ENCODE data around the gene HSPBAP1.
"Not testable (repeated sequence)": the region's sequence is repeated elsewhere in the genome, so short reads cannot be mapped to it uniquely, and the experiment has no call there.

HSPBAP1 gene

DNA sequence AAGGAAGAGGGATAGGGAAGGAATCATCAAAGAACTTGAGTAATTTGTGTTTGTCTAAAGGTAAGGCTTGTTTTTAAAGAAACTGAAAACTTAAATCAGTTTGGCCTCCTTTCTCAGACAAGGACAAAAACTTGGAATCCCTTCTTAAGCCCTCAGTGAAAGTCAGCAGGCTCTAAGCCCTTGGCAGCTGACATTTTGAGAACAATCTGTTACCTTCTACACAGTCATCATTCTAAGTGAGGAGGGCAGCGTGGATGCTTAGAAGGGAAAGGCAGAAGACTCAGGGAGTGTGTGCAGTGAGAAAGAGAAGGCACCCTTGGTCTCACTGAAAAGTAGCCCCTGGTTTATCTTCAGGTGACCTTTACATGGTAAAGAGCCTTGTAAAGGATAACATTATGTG is 10.8 kb downstream of the HSPBAP1 start:
- DNase-seq: no peak

DNA sequence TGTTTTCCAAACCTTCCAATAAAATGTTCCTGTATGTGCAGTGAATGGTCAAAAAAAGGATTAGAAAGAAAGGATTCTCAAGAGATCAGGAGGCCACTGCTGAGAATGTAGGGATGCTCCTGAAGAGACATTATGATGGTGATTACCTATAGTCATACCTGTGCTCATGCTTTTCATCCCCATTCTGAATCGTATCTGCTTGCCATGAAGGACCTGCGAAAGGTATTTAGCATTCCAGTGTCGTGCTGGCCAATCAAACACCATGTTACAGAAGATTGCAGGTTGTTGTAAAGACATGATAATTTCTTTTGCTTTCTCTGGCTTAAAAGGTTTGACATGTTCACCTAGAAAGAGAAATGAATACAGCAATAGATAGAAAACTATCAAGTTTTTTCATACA is 16.1 kb downstream of the HSPBAP1 start:
- no peak for DNase-seq

DNA sequence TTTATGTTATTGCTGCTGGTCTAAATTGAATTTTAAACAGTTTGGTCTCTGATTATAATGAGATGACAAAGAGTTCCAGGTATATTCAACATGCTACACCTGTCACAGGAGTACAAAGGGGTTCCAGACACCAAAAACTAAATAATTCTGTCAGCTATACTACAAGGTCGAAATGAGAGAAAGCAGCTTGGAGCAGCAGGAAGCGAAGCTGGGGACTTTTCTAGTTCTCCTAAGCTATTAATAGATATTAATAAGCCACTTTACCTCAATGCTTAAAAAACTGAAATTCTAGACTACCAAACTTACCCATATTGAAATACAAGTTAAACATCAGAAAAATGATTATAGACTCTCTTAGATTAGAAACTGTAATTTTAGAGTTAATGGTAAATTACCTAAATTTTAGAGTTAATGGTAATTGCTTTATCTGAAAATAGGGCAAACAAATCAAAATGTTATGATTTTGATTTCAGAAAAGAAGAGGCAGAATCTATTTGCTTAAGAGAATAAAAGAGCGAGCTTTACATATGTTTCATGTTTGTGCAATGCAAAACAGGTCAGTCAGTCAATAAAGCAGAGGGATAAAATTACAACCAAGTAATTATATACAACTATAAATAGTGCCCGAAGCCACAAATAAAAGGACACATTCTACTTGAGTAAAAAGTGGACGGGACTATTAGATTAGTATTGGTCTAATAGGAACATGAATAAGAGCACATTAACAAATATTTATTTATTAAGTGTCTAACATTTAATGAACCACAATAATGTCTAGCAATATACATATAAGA is 16.8 kb downstream of the HSPBAP1 start:
- DNase-seq: no peak

DNA sequence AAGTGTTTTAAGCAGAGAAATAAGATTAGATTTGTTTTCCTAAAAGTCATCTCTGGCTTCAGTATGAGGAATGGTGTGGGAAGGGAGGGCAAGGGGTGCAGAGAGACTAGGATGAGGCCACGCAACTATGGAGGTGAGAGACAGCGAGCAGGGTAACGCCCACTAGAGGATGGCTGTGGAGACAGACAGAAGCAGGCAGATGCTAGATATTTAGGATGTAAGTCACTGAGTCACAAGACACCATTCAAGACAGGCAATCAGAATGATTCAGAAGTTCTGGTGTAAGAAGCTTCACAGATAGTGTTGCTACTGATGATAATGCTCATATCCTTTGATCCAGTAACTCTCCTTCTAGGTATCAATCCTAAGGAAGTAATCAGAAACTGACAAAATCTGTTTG is 19.1 kb downstream of the HSPBAP1 start:
- no peak for DNase-seq

DNA sequence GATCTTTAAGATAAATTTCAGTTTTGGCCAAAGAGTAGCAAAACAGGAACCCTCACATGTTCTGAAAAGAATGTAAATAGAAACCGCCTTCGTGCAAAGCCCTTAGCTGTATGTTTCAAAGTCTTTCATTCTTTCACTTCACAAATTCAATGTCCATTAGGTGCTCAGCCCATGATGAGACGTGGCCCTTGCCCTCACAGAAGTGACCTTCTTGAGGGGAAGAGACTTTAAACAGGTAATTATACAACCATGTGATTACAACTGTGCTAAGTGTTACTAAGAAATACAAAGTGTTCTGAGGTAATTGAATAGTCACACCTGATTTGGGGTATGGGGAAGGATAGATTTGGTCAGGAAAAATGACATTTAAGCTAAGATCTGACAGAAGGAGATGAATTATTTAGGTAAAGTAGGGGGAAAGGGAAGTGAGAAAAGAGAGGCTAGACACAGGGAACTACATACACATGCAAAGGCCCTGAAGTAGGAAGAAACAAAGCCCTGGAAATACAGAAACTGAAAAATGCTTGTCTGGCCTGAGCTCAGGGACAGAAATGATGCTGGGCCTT is 19.6 kb downstream of the HSPBAP1 start:
- no peak for DNase-seq

DNA sequence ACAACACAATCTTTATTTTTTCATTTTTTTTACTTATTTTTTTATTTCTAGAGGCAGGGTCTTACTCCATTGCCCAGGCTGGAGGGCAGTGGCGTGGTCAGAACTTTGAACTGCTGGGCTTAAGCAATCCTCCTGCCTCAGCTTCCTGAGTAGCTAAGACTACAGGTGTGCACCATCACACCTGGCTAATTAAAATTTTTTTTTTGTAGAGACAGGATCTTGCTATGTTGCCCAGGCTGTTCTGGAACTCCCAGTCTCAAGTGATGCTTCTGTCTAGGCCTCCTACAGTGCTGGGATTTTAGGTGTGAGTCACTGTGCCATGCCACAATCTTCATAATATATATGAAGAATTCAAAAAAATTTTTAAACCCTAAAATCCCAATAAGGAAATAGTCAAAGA is 20.8 kb downstream of the HSPBAP1 start:
- no peak for DNase-seq

DNA sequence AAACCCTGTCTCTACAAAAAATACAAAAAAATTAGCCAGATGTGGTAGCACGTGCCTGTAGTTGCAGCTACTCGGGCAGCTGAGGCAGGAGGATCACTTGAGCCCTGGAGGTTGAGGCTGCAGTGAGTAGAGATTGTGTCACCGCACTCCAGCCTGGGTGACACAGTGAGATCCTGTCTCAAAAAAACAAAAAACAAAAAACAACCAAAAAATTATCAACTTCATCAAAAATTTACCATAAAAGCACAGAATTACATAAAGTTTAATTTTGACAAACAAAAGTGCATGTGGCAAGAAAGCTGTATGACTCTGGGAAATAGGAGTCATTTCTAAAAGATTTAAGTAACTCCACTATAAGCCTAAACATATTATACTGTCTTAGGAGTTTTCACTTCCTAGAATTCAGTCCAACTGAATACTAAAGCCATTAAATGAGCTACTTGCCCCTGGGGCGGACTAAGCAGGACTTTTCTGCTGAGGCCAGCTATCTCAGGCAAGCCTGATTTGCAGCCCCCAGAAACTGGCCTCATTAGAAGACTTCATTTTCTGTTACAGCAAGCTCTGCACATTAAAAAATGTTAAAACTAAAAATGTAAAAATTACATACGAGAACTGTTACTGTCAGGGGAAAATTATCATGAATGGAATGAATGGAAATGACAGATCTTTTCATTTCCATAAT is 23.0 kb downstream of the HSPBAP1 start:
- DNase-seq: no peak

DNA sequence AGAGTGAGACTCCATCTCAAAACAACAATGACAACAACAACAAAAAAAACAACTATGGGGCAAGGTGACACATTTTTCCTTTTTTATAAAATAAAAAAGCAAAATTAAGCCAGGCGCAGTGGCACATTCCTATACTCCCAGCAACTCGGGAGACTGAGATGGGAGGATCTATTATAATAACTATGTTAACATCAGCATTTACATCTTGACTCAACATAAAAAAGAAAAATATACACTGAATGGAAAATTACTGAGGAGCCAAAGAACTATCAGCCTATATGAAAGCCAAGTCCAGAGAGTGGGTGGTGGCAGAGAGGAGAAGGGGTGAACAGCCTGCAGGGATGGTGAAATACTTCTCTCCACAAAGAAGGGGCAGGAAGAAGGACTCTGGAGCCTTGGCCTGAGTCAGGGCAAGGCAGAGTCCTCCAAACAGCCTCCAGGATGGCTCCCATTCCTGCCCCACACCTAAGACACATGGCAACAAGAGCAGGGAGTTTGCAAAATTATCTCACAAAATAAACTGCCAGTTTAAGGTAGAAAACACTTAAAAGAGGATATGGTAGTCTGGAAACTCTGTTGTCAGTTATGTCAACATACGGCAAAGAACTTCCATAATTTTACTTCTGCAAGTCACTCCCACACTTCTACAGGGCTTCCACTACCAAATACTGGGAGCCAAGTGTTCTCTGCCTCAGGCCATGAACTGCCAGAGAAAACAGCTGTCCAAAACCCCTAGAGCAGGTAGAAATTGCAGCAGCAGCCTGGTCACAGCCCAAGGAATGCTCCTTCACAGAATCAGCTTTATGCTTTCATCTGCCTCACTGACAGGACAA is 25.9 kb downstream of the HSPBAP1 start:
- DNase-seq: no peak

DNA sequence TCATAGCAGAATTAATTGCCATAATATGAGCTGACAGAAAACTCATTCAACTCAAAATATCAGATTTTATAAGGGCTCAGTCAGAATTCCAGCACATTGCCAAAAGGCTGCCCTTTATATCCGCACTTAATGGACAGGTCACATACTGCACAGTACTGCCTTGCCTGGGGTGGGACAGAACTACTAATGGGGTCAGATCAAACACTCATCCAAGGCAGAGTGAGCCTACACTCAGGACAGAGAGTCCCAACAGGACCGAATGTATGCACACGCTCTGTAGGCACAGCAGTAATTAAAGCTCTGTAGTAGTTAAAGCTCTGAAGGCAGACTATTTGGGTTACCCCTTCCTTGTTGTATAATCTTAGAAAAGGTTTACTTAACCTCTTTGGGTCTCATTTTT is 27.2 kb downstream of the HSPBAP1 start:
- no peak for DNase-seq

DNA sequence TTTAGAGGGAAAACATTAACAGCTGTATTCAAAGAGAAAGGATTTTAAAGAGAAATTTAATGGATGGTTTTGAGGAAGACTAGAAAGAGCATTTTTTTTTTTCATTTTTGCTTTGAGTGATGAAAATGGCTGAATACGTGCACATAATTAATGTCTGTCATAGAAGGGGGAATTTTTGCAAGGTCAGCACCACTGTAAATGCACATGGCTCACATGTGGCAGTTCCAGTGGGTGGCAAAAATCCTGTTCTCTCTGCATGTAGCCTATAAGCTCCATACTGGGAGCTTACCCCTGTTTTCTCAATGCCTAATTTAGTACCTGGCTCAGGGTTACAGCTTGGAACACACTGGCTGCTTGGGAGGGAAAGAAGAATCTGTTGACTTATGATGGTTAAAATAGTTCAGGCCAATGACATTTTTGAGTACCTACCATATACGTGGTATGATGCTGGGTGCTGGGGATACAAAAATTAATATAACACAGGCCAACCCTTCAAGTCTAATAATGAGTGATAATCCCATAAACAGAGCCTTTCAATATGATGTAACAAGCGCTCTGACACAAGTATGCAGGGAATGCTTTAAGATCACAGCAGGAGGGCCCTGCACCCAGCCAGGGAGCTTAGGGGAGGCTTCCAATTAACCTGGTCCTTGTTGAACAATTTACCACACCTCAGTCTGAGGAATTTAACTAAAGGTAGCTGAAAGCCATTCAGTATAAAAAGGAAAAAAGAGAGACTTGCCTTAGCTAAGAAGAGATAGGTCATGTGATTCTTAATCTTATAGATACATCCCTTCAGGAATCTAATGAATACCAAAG is 33.0 kb downstream of the HSPBAP1 start:
- no peak for DNase-seq

DNA sequence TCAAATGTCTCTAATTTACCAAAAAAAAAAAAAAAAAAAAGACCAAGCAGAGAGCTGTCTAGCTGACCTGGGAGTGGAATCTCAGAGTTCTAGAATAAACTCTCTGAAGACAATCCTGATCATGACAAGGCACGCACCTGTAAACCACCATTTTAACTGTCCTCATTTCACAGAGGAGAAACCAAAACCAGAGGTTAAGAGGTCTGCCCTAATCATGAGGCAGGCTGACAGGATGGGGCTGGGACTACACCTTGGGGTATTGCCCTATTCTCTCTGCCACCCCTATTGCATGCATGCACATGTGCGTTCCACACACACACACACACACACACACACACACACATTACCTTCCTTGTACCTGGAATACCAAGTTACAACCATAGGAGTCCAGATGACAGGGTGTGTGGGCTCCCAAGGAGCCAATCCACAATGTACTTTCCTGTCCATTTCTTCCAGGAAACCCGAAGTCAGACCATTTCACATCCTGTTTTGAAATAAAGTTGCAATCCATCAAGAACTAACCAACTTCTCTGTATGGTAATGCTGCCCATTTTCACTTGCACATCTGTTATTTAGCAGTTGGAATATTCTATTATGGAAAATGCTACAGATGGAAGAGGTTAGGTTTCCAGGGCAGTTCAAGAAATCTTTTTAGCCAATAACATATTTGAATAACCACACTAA is 34.6 kb downstream of the HSPBAP1 start:
- DNase-seq: no peak

DNA sequence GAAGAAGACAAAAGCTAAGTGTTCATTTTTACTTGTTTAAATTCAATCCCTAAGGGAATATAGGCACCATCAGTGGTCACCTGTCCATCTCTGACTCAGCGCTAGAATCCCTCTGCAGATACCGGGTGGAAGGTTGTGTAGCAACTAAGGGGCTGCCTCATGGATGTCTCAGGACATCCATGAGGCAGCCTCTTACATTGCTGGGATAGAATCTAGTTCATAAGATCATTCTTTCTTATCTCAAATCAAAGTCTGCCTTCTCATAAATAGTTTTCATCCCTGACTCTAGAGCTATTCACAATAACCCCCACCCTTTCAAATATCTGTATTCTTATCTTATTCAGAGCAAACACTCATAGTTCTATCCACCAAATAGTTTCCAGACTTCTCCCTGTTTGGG is 38.1 kb downstream of the HSPBAP1 start:
- no peak for DNase-seq

DNA sequence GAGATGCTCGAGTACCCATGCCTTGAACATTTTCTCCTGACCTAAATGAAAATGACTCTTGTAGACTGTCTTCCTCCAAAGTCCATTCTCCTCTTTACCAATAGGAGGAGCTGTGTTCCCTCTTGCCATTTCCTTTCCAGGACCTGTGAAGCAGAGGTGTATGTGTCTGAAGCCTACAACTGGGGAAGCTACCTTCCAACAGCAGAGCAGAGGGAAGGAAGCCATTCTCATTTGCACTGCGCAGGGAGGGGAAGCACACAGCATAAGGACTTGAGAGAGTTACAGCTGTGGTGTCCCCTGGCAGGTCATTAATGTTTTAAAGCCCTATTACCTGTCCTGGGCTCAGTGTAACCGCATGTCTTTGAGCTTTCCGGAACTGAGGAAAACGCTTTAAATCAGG is 38.7 kb downstream of the HSPBAP1 start:
- no peak for DNase-seq

DNA sequence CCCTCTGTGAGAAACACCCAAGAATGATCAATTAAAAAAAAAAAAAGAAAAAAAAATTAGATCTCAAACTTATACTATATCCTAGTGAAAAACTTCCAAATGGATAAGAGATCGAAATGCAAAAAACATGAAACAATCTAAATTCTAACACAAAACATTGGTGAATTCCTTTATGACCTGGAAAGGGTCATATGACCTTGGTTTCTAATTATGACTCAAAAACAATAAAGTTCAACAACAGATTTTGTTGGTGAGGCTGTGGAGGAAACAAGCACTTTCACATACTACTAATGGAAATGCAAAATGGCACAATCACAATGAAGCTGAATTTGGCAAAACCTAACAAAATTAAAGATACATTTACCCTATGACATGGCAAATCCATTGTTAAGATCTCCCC is 45.3 kb downstream of the HSPBAP1 start:
- no peak for DNase-seq

DNA sequence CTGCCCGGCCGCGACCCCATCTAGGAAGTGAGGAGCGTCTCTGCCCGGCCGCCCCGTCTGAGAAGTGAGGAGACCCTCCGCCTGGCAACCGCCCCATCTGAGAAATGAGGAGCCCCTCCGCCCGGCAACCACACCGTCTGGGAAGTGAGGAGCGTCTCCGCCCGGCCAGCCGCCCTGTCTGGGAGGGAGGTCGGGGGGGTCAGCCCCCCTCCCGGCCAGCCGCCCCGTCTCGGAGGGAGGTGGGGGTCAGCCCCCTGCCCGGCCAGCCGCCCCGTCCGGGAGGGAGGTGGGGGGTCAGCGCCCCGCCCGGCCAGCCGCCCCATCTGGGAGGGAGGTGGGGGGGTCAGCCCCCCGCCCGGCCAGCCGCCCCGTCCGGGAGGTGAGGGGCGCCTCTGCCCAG is 46.3 kb downstream of the HSPBAP1 start:
- DNase-seq: not testable (repeated sequence)

DNA sequence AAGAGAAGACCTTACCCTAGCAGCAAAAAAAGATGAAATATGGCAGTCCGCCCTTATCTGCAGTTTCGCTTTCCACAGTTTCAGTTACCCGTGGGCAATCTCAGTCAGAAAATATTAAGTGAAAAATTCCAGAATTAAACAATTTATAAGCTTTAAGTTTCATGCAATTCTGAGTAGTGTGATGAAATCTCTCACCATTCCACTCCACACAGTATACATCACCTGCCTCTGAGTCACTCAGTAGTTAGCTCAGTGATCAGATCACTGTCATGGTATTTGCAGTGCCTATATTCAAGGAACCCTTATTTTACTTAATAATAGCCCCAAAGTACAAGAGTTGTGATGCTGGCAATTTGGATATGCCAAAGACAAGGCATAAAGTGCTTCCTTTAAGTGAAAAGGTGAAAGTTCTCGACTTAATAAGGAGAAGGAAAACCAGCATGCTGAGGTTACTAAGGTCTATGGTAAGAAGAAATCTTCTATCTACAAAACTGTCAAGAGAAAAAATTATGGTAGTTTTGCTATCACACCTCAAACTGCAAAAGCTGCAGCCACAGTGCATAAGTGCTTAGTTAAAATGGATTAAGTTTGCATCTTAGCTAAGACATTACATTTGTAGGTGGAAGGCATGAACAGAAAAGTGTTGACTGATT is 48.1 kb downstream of the HSPBAP1 start:
- no peak for DNase-seq

DNA sequence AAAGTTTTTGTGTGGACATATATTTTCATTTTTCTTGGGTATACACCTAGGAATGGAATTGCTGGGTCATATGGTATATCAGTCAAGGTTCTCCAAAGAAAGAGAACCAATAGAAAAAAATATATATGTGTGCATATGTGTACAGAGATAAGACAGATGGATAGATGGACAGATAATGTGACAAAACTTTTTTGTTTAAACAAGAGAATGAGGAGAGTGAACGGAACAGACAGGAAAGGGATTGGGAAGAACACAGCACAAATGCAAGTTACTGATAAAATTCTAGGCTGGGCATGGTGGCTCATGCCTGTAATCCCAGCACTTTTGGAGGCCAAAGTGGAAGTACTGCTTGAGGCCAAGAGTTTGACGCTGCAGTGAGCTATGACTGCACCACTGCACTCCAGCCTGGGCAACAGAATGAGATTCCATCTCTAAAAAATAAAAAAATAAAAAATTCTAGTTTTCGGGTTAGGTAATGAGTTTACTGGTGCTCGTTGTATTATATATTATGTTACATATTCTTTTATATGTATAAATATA is 50.0 kb downstream of the HSPBAP1 start:
- DNase-seq: no peak

DNA sequence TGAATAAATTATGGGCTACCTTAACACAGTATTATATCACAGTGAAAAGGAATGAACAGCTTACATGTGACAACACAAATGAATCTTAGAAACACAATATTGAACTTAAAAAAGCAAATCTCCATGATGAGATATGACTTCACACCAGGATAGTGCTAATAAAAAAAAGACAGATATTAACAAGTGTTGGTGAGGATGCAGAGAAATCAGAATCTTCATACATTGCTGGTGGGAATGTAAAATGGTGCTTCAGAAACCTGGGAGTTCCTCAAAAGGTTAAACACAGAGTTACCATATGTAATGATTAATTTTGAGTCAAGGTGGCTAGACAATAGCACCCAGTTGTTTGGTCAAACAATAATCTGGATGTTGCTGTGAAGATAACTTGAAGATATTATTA is 51.4 kb downstream of the HSPBAP1 start:
- DNase-seq: no peak

DNA sequence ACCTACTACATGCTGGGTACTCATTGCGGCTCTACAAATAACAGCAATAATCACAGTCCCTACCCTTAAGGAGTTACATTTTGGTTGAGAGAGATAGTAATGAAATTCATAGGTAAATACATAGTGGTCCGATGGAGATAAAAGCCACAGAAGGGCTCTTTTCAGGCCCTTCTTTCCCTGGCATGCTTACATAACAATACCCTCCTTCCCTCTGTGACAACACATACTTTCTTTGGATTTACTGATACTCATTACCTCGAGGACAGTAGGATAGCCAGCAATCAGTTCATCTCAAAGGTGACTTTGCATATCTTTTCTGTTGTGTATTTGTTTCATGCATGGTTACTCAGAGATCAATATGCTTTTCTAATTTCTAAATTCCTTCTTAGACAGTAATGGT is 54.5 kb downstream of the HSPBAP1 start:
- DNase-seq: no peak

DNA sequence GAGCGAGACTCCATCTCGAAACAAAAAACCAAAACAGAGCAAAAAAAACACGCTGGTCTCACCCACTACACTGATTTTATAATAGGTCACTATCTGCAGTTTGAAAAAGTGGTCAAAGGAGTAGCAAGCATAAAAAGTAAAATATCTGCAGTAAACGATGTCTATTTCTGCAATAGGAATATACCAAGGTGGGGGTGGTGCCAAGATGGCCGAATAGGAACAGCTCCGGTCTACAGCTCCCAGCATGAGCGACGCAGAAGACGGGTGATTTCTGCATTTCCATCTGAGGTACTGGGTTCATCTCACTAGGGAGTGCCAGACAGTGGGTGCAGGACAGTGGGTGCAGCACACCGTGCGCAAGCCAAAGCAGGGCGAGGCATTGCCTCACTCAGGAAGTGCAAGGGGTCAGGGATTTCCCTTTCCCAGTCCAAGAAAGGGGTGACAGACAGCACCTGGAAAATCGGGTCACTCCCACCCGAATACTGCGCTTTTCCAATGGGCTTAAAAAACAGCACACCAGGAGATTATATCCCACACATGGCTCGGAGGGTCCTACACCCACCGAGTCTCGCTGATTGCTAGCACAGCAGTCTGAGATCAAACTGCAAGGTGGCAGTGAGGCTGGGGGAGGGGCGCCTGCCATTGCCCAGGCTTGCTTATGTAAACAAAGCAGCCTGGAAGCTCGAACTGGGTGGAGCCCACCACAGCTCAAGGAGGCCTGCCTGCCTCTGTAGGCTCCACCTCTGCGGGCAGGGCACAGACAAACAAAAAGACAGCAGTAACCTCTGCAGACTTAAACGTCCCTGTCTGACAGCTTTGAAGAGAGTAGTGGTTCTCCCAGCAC is 60.7 kb downstream of the HSPBAP1 start:
- DNase-seq: not testable (repeated sequence)
